ENCODE results near the gene NACAD. TPM values are rescaled to one million over a fixed set of nuclear protein-coding genes. Genes with fewer than 3 reads are reported as not detected.

NACAD gene
- total RNA-seq, 1 donor from 2014 or later: 21.9 TPM

- Mint-ChIP-seq H3K27ac (ENCODE audit: unreplicated experiment) (no peak overlapping the region), H3K4me1 (ENCODE audit: low read depth) (peaks cover 5% of the 10 kb centered on the region), H3K4me3 (ENCODE audit: unreplicated experiment) (peak overlapping the region; percentile 72), H3K9me3 (ENCODE audit: low read depth) (no peaks in the 10 kb centered on the region), H3K27me3 (ENCODE audit: low read depth) (no peaks in the 10 kb centered on the region), H3K36me3 (ENCODE audit: low read depth) (no peaks in the 10 kb centered on the region)
- DNase-seq (ENCODE audit: low spot score): peak; percentile 82
- no peak for TF ChIP-seq CTCF (IDR thresholded peaks at IDR 0.05)
These were observed 1.2 kb downstream of the NACAD start for GRCh38 chr7:45087301-45088145.

- H3K27me3 Mint-ChIP-seq (ENCODE audit: low read depth): no peaks in the 10 kb centered on the region
- no peak for TF ChIP-seq CTCF (IDR thresholded peaks at IDR 0.05)
- H3K9me3 Mint-ChIP-seq (ENCODE audit: low read depth): no peaks in the 10 kb centered on the region
- peak; percentile 71 for DNase-seq (ENCODE audit: low spot score)
- H3K4me3 Mint-ChIP-seq (ENCODE audit: unreplicated experiment): no peak overlapping the region
- peaks cover 5% of the 10 kb centered on the region for H3K4me1 Mint-ChIP-seq (ENCODE audit: low read depth)
- no peak overlapping the region for H3K27ac Mint-ChIP-seq (ENCODE audit: unreplicated experiment)
- no peaks in the 10 kb centered on the region for H3K36me3 Mint-ChIP-seq (ENCODE audit: low read depth)
These were observed 2.3 kb downstream of the NACAD start for GRCh38 chr7:45086331-45087065.

- H3K9me3 Mint-ChIP-seq (ENCODE audit: low read depth): no peaks in the 10 kb centered on the region
- no peak overlapping the region for H3K27ac Mint-ChIP-seq (ENCODE audit: unreplicated experiment)
- H3K27me3 Mint-ChIP-seq (ENCODE audit: low read depth): no peaks in the 10 kb centered on the region
- peak; percentile 89 for DNase-seq (ENCODE audit: low spot score)
- peaks cover 5% of the 10 kb centered on the region for H3K4me1 Mint-ChIP-seq (ENCODE audit: low read depth)
- H3K36me3 Mint-ChIP-seq (ENCODE audit: low read depth): no peaks in the 10 kb centered on the region
- H3K4me3 Mint-ChIP-seq (ENCODE audit: unreplicated experiment): no peak overlapping the region
- no peak for TF ChIP-seq CTCF (IDR thresholded peaks at IDR 0.05)
These were observed 3.1 kb downstream of the NACAD start for GRCh38 chr7:45085619-45086200.

GRCh38 chr7:45084901-45085618 is 3.7 kb downstream of the NACAD start:
- TF ChIP-seq CTCF (IDR thresholded peaks at IDR 0.05): no peak
- Mint-ChIP-seq H3K4me1 (ENCODE audit: low read depth) (peaks cover 5% of the 10 kb centered on the region), H3K9me3 (ENCODE audit: low read depth) (no peaks in the 10 kb centered on the region), H3K4me3 (ENCODE audit: unreplicated experiment) (no peak overlapping the region), H3K27ac (ENCODE audit: unreplicated experiment) (no peak overlapping the region), H3K36me3 (ENCODE audit: low read depth) (no peaks in the 10 kb centered on the region), H3K27me3 (ENCODE audit: low read depth) (no peaks in the 10 kb centered on the region)
- DNase-seq (ENCODE audit: low spot score): peak; percentile 89

- no peaks in the 10 kb centered on the region for H3K27me3 Mint-ChIP-seq (ENCODE audit: low read depth)
- DNase-seq (ENCODE audit: low spot score): peak; percentile 39
- peaks cover 5% of the 10 kb centered on the region for H3K4me1 Mint-ChIP-seq (ENCODE audit: low read depth)
- H3K4me3 Mint-ChIP-seq (ENCODE audit: unreplicated experiment): no peak overlapping the region
- no peaks in the 10 kb centered on the region for H3K36me3 Mint-ChIP-seq (ENCODE audit: low read depth)
- TF ChIP-seq CTCF (IDR thresholded peaks at IDR 0.05): no peak
- H3K9me3 Mint-ChIP-seq (ENCODE audit: low read depth): no peaks in the 10 kb centered on the region
- no peak overlapping the region for H3K27ac Mint-ChIP-seq (ENCODE audit: unreplicated experiment)
These were observed 4.4 kb downstream of the NACAD start for GRCh38 chr7:45084336-45084735.

Measured in chondrocyte (in vitro differentiated cells).